ES-I3 (cell line): ENCODE data around the gene LSP1.

ENCODE experiments used
- H3K36me3 ChIP-seq: 2 replicates; pipeline ENCODE4 v1.6.1; 2013; ENCODE audit warnings: mild to moderate bottlenecking, low read length, control low read depth, moderate library complexity; ENCODE audit not compliant: insufficient read depth
- H3K4me1 ChIP-seq: 2 replicates; pipeline ENCODE4 v1.6.1; 2013; ENCODE audit warnings: mild to moderate bottlenecking, control low read depth, low read length; ENCODE audit not compliant: insufficient read depth
- H3K9ac ChIP-seq: 2 replicates; pipeline ENCODE4 v1.6.1; 2013; ENCODE audit warnings: low read depth, mild to moderate bottlenecking, low read length, moderate library complexity
- H3K9me3 ChIP-seq: 2 replicates; pipeline ENCODE4 v1.6.1; 2013; ENCODE audit warnings: mild to moderate bottlenecking, low read length, moderate library complexity; ENCODE audit not compliant: control insufficient read depth, insufficient read depth

The LSP1 gene

GRCh38 chr11:1918436-1919315, 65.8 kb downstream of the LSP1 start:
- H3K36me3 ChIP-seq, result no peaks in the 10 kb centered on the region
- H3K9ac ChIP-seq, result no peak overlapping the region
- no peaks in the 10 kb centered on the region for H3K4me1 ChIP-seq
- no peaks in the 10 kb centered on the region for H3K9me3 ChIP-seq

GRCh38 chr11:1919391-1920127, 66.7 kb downstream of the LSP1 start, which contains the start of gene TNNT3:
TNNT3 (plus strand) TSS chr11:1919703; CDS start chr11:1922875, 3,172 bp downstream.
- Histone ChIP-seq H3K4me1 (no peaks in the 10 kb centered on the region), H3K36me3 (no peaks in the 10 kb centered on the region), H3K9me3 (no peaks in the 10 kb centered on the region), H3K9ac (no peak within 1 kb of the TSS)

GRCh38 chr11:1920128-1920908, 67.4 kb downstream of the LSP1 start:
- Histone ChIP-seq H3K9me3 (no peaks in the 10 kb centered on the region), H3K4me1 (no peaks in the 10 kb centered on the region), H3K36me3 (no peaks in the 10 kb centered on the region), H3K9ac (no peak overlapping the region)

GRCh38 chr11:1920909-1921573, 68.2 kb downstream of the LSP1 start:
- H3K9ac ChIP-seq, result no peak overlapping the region
- H3K9me3 ChIP-seq, result no peaks in the 10 kb centered on the region
- no peaks in the 10 kb centered on the region for H3K36me3 ChIP-seq
- H3K4me1 ChIP-seq, result no peaks in the 10 kb centered on the region

- no peaks in the 10 kb centered on the region for H3K9me3 ChIP-seq
- H3K36me3 ChIP-seq, result no peaks in the 10 kb centered on the region
- H3K4me1 ChIP-seq, result no peaks in the 10 kb centered on the region; the same call in 1 of the 2 replicates
- no peak overlapping the region for H3K9ac ChIP-seq
Observed at GRCh38 chr11:1921574-1922141, 68.8 kb downstream of the LSP1 start.

GRCh38 chr11:1922481-1923081, 69.7 kb downstream of the LSP1 start:
- no peaks in the 10 kb centered on the region for H3K9me3 ChIP-seq
- H3K4me1 ChIP-seq, result peaks cover 3% of the 10 kb centered on the region; the same call in 1 of the 2 replicates
- H3K36me3 ChIP-seq, result no peaks in the 10 kb centered on the region
- H3K9ac ChIP-seq, result no peak overlapping the region

GRCh38 chr11:1923201-1923956, 70.5 kb downstream of the LSP1 start:
- H3K4me1 ChIP-seq, result peaks cover 3% of the 10 kb centered on the region; the same call in 1 of the 2 replicates
- H3K9ac ChIP-seq, result no peak overlapping the region
- no peaks in the 10 kb centered on the region for H3K36me3 ChIP-seq
- H3K9me3 ChIP-seq, result no peaks in the 10 kb centered on the region

- peaks cover 3% of the 10 kb centered on the region; the same call in 1 of the 2 replicates for H3K4me1 ChIP-seq
- no peaks in the 10 kb centered on the region for H3K9me3 ChIP-seq
- H3K36me3 ChIP-seq, result no peaks in the 10 kb centered on the region
Observed at GRCh38 chr11:1924181-1924580, 71.3 kb downstream of the LSP1 start.

GRCh38 chr11:1924646-1925372, 71.9 kb downstream of the LSP1 start:
- peaks cover 3% of the 10 kb centered on the region; the same call in 1 of the 2 replicates for H3K4me1 ChIP-seq
- H3K9ac ChIP-seq, result no peak overlapping the region
- H3K9me3 ChIP-seq, result no peaks in the 10 kb centered on the region
- H3K36me3 ChIP-seq, result no peaks in the 10 kb centered on the region

More at GRCh38 chr11:1924181-1924580, 71.3 kb downstream of the LSP1 start:
- no peak overlapping the region for H3K9ac ChIP-seq

- Histone ChIP-seq H3K36me3 (no peaks in the 10 kb centered on the region), H3K4me1 (peaks cover 3% of the 10 kb centered on the region; the same call in 1 of the 2 replicates), H3K9me3 (no peaks in the 10 kb centered on the region), H3K9ac (no peak overlapping the region)
Observed at GRCh38 chr11:1925373-1926155, 72.7 kb downstream of the LSP1 start.

- H3K4me1 ChIP-seq, result peaks cover 3% of the 10 kb centered on the region; the same call in 1 of the 2 replicates
- no peaks in the 10 kb centered on the region for H3K9me3 ChIP-seq
- H3K9ac ChIP-seq, result no peak overlapping the region
- H3K36me3 ChIP-seq, result no peaks in the 10 kb centered on the region
Observed at GRCh38 chr11:1926156-1927025, 73.5 kb downstream of the LSP1 start.
